IPS DF 6.9 (cell line): ENCODE measurements around the gene STMN1.
A peak's percentile ranks its signal among the peaks of the same experiment; 100 is the strongest.

Source experiments
- DNase-seq: peaks from one replicate; pipeline ENCODE4 v3.0.0-alpha.2; 2013; ENCODE audit warnings: low read depth, low spot score
- H3K27ac ChIP-seq: one replicate; pipeline ENCODE4 v1.5.1; 2013; ENCODE audit warnings: low read length, control low read depth
- H3K27me3 ChIP-seq: 2 replicates; pipeline ENCODE4 v1.6.1; 2013; ENCODE audit warnings: mild to moderate bottlenecking, low read length; ENCODE audit not compliant: control insufficient read depth, insufficient read depth
- H3K36me3 ChIP-seq: 2 replicates; pipeline ENCODE4 v1.6.1; 2013; ENCODE audit warnings: low read length; ENCODE audit not compliant: control insufficient read depth, insufficient read depth
- H3K4me1 ChIP-seq: 2 replicates; pipeline ENCODE4 v1.6.1; 2013; ENCODE audit warnings: low read length; ENCODE audit not compliant: control insufficient read depth, insufficient read depth
- H3K4me3 ChIP-seq: 2 replicates; pipeline ENCODE4 v1.5.1; 2013; ENCODE audit warnings: mild to moderate bottlenecking, low read length
- H3K9me3 ChIP-seq: 2 replicates; pipeline ENCODE4 v1.6.1; 2013; ENCODE audit warnings: low read length, inconsistent platforms; ENCODE audit not compliant: control insufficient read depth, insufficient read depth
- WGBS: extraction: QIAGEN DNeasy Blood & Tissue Kit; methylation state at CpG from one replicate; pipeline ENCODE4 v1.1.7; 2013; ENCODE audit warnings: mixed read lengths, missing lambda C conversion rate; ENCODE audit not compliant: insufficient read length, insufficient coverage; 5-methylcytosine and 5-hydroxymethylcytosine counted together

Gene STMN1

GRCh38 chr1:25906644-25907300, 553 bp upstream of the STMN1 start:
- Histone ChIP-seq H3K4me3 (peak overlapping the region; percentile 39; the same call in 1 of the 2 replicates), H3K4me1 (0 out of 2 replicates have a peak, but pooled peaks cover 1% of the 10 kb centered on the region), H3K27ac (no peak overlapping the region), H3K9me3 (no peaks in the 10 kb centered on the region), H3K27me3 (no peaks in the 10 kb centered on the region), H3K36me3 (peaks cover 5% of the 10 kb centered on the region; the same call in 1 of the 2 replicates)
- WGBS = no CpG with 5 or more reads among the region's 34 CpGs
- no peak for DNase-seq

- Histone ChIP-seq H3K27ac (no peak overlapping the region), H3K4me1 (0 out of 2 replicates have a peak, but pooled peaks cover 1% of the 10 kb centered on the region), H3K36me3 (peaks cover 17% of the 10 kb centered on the region; the same call in 1 of the 2 replicates), H3K4me3 (peak overlapping the region; percentile 84; the same call in 1 of the 2 replicates), H3K27me3 (no peaks in the 10 kb centered on the region), H3K9me3 (no peaks in the 10 kb centered on the region)
- no peak for DNase-seq
- no CpG with 5 or more reads among the region's 34 CpGs for WGBS
Observed at GRCh38 chr1:25904943-25905679, 1.1 kb downstream of the STMN1 start.

- Histone ChIP-seq H3K36me3 (peaks cover 22% of the 10 kb centered on the region; the same call in 1 of the 2 replicates), H3K9me3 (no peaks in the 10 kb centered on the region), H3K27ac (no peak overlapping the region), H3K27me3 (no peaks in the 10 kb centered on the region), H3K4me1 (0 out of 2 replicates have a peak, but pooled peaks cover 1% of the 10 kb centered on the region), H3K4me3 (no peak overlapping the region)
- no peak for DNase-seq
- no CpG with 5 or more reads among the region's 3 CpGs for WGBS
Observed at GRCh38 chr1:25903986-25904385, 2.2 kb downstream of the STMN1 start.

- no peak for DNase-seq
- no CpG with 5 or more reads among the region's 3 CpGs for WGBS
- Histone ChIP-seq H3K9me3 (no peaks in the 10 kb centered on the region), H3K27me3 (no peaks in the 10 kb centered on the region), H3K4me1 (no peaks in the 10 kb centered on the region), H3K36me3 (peaks cover 26% of the 10 kb centered on the region; the same call in 1 of the 2 replicates), H3K4me3 (no peak overlapping the region), H3K27ac (no peak overlapping the region)
Observed at GRCh38 chr1:25902462-25902861, 3.8 kb downstream of the STMN1 start.

- H3K4me3 ChIP-seq = no peak overlapping the region
- no peak for DNase-seq
Observed at GRCh38 chr1:25900219-25900618, 6.0 kb downstream of the STMN1 start.

GRCh38 chr1:25899792-25900191, 6.4 kb downstream of the STMN1 start:
- Histone ChIP-seq H3K9me3 (no peaks in the 10 kb centered on the region), H3K4me3 (no peak overlapping the region), H3K27ac (no peak overlapping the region), H3K27me3 (no peaks in the 10 kb centered on the region), H3K4me1 (peaks cover 3% of the 10 kb centered on the region; the same call in 1 of the 2 replicates), H3K36me3 (peaks cover 26% of the 10 kb centered on the region; the same call in 1 of the 2 replicates)
- no CpG with 5 or more reads among the region's 6 CpGs for WGBS
- no peak for DNase-seq

More at GRCh38 chr1:25900219-25900618, 6.0 kb downstream of the STMN1 start:
- H3K27me3 ChIP-seq = no peaks in the 10 kb centered on the region
- WGBS = no CpG with 5 or more reads among the region's 5 CpGs
- H3K9me3 ChIP-seq = no peaks in the 10 kb centered on the region
- peaks cover 26% of the 10 kb centered on the region; the same call in 1 of the 2 replicates for H3K36me3 ChIP-seq
- H3K4me1 ChIP-seq = peaks cover 3% of the 10 kb centered on the region; the same call in 1 of the 2 replicates
- no peak overlapping the region for H3K27ac ChIP-seq

GRCh38 chr1:25898223-25899015, 7.8 kb downstream of the STMN1 start:
- no peak for DNase-seq
- Histone ChIP-seq H3K4me3 (no peak overlapping the region), H3K27me3 (no peaks in the 10 kb centered on the region), H3K4me1 (peaks cover 3% of the 10 kb centered on the region; the same call in 1 of the 2 replicates), H3K27ac (no peak overlapping the region), H3K36me3 (peaks cover 26% of the 10 kb centered on the region; the same call in 1 of the 2 replicates), H3K9me3 (no peaks in the 10 kb centered on the region)
- no CpG with 5 or more reads among the region's 11 CpGs for WGBS

- H3K36me3 ChIP-seq = peaks cover 26% of the 10 kb centered on the region; the same call in 1 of the 2 replicates
- H3K4me3 ChIP-seq = no peak overlapping the region
- H3K9me3 ChIP-seq = no peaks in the 10 kb centered on the region
- H3K27ac ChIP-seq = no peak overlapping the region
- H3K4me1 ChIP-seq = peaks cover 4% of the 10 kb centered on the region; the same call in 1 of the 2 replicates
- WGBS = no CpG with 5 or more reads among the region's 5 CpGs
- no peak for DNase-seq
- no peaks in the 10 kb centered on the region for H3K27me3 ChIP-seq
Observed at GRCh38 chr1:25897754-25898153, 8.5 kb downstream of the STMN1 start.

GRCh38 chr1:25896266-25896665, 10.0 kb downstream of the STMN1 start:
- Histone ChIP-seq H3K27me3 (no peaks in the 10 kb centered on the region), H3K4me3 (no peak overlapping the region), H3K9me3 (no peaks in the 10 kb centered on the region), H3K4me1 (peaks cover 11% of the 10 kb centered on the region), H3K27ac (no peak overlapping the region), H3K36me3 (peaks cover 16% of the 10 kb centered on the region; the same call in 1 of the 2 replicates)
- no CpG with 5 or more reads among the region's 1 CpG for whole genome bisulfite sequencing
- DNase-seq = no peak
